Thyroid gland (tissue), 4 donors: ENCODE data around the gene PTDSS2.

ENCODE experiments used
- POLR2A ChIP-seq, 2 donors: fragments of 450-650 bp; IDR thresholded peaks; one replicate each; pipeline ENCODE4 v1.6.1; 2017; ENCODE audit warnings: antibody characterized with exemption in 2 of 2, mild to moderate bottlenecking in 2 of 2, moderate library complexity in 1 of 2
- TF ChIP-seq, protein P1 (sequence below), 6 experiments: fragments of 200-600 bp in 3 of 6; fragments of 450-650 bp in 3 of 6; sonication (generic) in 3 of 6; IDR thresholded peaks; one replicate each; pipeline ENCODE4 v1.5.1; 2016 to 2019; ENCODE audit warnings: antibody characterized with exemption in 6 of 6, mild to moderate bottlenecking in 2 of 6, inconsistent platforms in 1 of 6, moderate library complexity in 1 of 6

DNA sequence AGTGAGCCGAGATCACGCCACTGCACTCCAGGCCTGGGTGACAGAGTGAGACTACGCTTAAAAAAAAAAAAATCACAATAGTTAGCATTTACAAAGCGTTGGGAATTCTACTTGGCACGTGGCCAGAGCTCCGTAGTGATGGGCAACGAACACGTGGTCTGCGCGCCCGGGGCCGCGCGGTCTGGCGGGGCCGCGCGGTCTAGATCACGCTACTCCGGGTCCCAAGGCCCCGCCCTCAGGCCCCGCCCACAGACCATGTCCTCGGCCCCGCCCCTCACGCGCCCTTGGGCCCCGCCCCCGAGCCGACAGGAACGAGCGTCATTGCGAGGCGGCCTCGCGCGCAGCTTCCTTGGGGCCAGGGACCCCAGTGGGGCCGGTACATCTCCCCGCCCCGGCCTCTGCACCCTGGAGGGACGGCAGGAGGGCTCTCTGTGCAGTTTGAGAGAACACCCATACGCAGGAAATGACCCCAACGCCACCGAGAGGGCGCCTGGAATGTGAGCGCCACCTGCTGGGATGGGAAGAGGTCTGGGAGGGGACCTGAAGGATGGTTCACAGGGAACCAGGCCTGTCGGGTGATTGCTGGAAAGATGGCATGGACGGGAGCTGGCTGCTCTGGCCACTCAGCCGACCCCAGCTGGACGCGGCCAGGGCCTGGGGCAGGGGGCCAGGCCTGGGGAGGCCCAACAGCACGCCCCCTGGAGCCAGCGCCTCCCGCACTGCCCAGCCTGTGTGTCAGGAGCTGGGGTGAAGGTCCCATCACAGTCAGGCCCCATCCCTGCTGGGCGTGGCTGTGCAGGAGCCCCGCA is 2.0 kb upstream of the PTDSS2 start:
- peak in 1 of 2 donors; percentile 73 for TF ChIP-seq POLR2A (IDR thresholded peaks at IDR 0.05)
- TF ChIP-seq, protein P1, sequence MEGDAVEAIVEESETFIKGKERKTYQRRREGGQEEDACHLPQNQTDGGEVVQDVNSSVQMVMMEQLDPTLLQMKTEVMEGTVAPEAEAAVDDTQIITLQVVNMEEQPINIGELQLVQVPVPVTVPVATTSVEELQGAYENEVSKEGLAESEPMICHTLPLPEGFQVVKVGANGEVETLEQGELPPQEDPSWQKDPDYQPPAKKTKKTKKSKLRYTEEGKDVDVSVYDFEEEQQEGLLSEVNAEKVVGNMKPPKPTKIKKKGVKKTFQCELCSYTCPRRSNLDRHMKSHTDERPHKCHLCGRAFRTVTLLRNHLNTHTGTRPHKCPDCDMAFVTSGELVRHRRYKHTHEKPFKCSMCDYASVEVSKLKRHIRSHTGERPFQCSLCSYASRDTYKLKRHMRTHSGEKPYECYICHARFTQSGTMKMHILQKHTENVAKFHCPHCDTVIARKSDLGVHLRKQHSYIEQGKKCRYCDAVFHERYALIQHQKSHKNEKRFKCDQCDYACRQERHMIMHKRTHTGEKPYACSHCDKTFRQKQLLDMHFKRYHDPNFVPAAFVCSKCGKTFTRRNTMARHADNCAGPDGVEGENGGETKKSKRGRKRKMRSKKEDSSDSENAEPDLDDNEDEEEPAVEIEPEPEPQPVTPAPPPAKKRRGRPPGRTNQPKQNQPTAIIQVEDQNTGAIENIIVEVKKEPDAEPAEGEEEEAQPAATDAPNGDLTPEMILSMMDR (IDR thresholded peaks at IDR 0.05), result peak; percentile 65 to 94 (median 90)
